Body of pancreas (tissue), 4 donors: ENCODE measurements around the gene GALNT15. TPM values are rescaled to one million over a fixed set of nuclear protein-coding genes. Genes with fewer than 3 reads are reported as not detected.
A peak's percentile ranks its signal among the peaks of the same experiment; 100 is the strongest.

Source experiments
- ATAC-seq: fragments of 150-250 bp; one replicate; pipeline ENCODE4 v1.9.1; 2016
- DNase-seq, 4 donors: peaks; one replicate each; pipeline ENCODE4 v3.0.0-alpha.2; 2019
- H3K27ac ChIP-seq, 4 donors: fragments of 200-600 bp; sonication (generic); 1 replicate in 3 of 4; 2 replicates in 1 of 4; pipeline versions ENCODE4 v1.5.1 to v1.6.1; 2016 to 2019; ENCODE audit warnings: mild to moderate bottlenecking in 1 of 4, mixed read lengths in 1 of 4, moderate library complexity in 1 of 4
- H3K27me3 ChIP-seq, 2 donors: fragments of 200-600 bp; sonication (generic); one replicate each; pipeline ENCODE4 v1.6.0; 2016; ENCODE audit warnings: mild to moderate bottlenecking in 1 of 2
- H3K36me3 ChIP-seq, 2 donors: fragments of 200-600 bp; sonication (generic); replicated peaks in 1 of 2; 2 replicates each; pipeline ENCODE4 v1.5.1; 2016; ENCODE audit warnings: low read depth in 2 of 2; ENCODE audit not compliant: insufficient read depth in 1 of 2
- H3K4me1 ChIP-seq: fragments of 200-600 bp; sonication (generic); one replicate; pipeline ENCODE4 v1.6.0; 2016
- H3K4me3 ChIP-seq, 2 donors: fragments of 200-600 bp; sonication (generic); 1 replicate in 1 of 2; 2 replicates in 1 of 2; pipeline ENCODE4 v1.5.1; 2016 to 2019
- H3K9me3 ChIP-seq, 3 donors: fragments of 200-600 bp; sonication (generic); 1 replicate in 2 of 3; 2 replicates in 1 of 3; pipeline ENCODE4 v1.5.1; 2016
- CTCF ChIP-seq, 7 experiments: fragments of 450-650 bp in 4 of 7; fragments of 200-600 bp in 3 of 7; sonication (generic) in 3 of 7; IDR thresholded peaks; one replicate each; pipeline ENCODE4 v1.5.1; 2016 to 2019; ENCODE audit warnings: antibody characterized with exemption in 7 of 7
- POLR2A ChIP-seq, 3 donors: fragments of 450-650 bp; IDR thresholded peaks; one replicate each; pipeline ENCODE4 v1.6.1; 2016; ENCODE audit warnings: antibody characterized with exemption in 3 of 3, mild to moderate bottlenecking in 2 of 3
- WGBS, 2 donors: methylation state at CpG; one replicate each; pipeline ENCODE4 v1.1.5; 2017; 5-methylcytosine and 5-hydroxymethylcytosine counted together
- intact Hi-C: fragments of 100-400 bp; cut with DNase I; formaldehyde crosslinking; loops from one replicate; pipeline ENCODE4 v1.15.1; 2023
- total RNA-seq, 2 donors: library from RNA; depleted of rRNA; stranded (reverse); fragments of >200 nt; gene quantifications; one replicate each; pipeline ENCODE4 v1.1.0, GENCODE V29; 2016

Gene GALNT15
- total RNA-seq = 10 to 100 TPM; 21.8 to 26.0 TPM

GRCh38 chr3:16174389-16174788 lies at the start of gene GALNT15:
GALNT15 (plus strand) TSS chr3:16174680; CDS start chr3:16175152, 472 bp downstream.
- Histone ChIP-seq H3K36me3 (no peaks in the 10 kb centered on the region), H3K27ac (peak within 1 kb of the TSS in 2 of 4 donors; percentile 13 to 18), H3K9me3 (no peaks in the 10 kb centered on the region), H3K27me3 (no peaks in the 10 kb centered on the region), H3K4me1 (peaks cover 14% of the 10 kb centered on the region), H3K4me3 (no peak within 1 kb of the TSS)
- DNase-seq (peak; percentile 53 to 72 (median 69)), ATAC-seq (peak; percentile 80)
- TF ChIP-seq POLR2A (IDR thresholded peaks at IDR 0.05) (peak in 1 of 3 donors; percentile 8), CTCF (IDR thresholded peaks at IDR 0.05) (no peak)
- intact Hi-C loops = loop anchor here (10.0 kb wide), 1 partner anchor 360 kb away; no protein-coding TSS in a partner anchor
- 0 to 13% methylated on average over 8 of the region's 8 CpGs for WGBS, 2 donors

- TF ChIP-seq CTCF (IDR thresholded peaks at IDR 0.05) (no peak), POLR2A (IDR thresholded peaks at IDR 0.05) (no peak)
- Histone ChIP-seq H3K27me3 (no peaks in the 10 kb centered on the region), H3K4me3 (no peak overlapping the region), H3K36me3 (no peaks in the 10 kb centered on the region), H3K4me1 (no peaks in the 10 kb centered on the region), H3K27ac (no peak overlapping the region), H3K9me3 (no peaks in the 10 kb centered on the region)
- 85 to 91% methylated on average over 6 to 8 of the region's 8 CpGs for WGBS, 2 donors
- DNase-seq (no peak), ATAC-seq (no peak)
- intact Hi-C loops = no loop called here
Measured at GRCh38 chr3:16126634-16127033, 47.8 kb upstream of the GALNT15 start.

- intact Hi-C loops = no loop called here
- Histone ChIP-seq H3K27ac (no peak overlapping the region), H3K9me3 (no peaks in the 10 kb centered on the region), H3K4me1 (no peaks in the 10 kb centered on the region), H3K4me3 (no peak overlapping the region), H3K27me3 (no peaks in the 10 kb centered on the region), H3K36me3 (no peaks in the 10 kb centered on the region)
- ATAC-seq (no peak), DNase-seq (no peak)
- WGBS, 2 donors = 81 to 92% methylated on average over 8 of the region's 8 CpGs
- TF ChIP-seq POLR2A (IDR thresholded peaks at IDR 0.05) = no peak
- TF ChIP-seq CTCF (IDR thresholded peaks at IDR 0.05) = no peak
Measured at GRCh38 chr3:16127249-16127648, 47.2 kb upstream of the GALNT15 start.

GRCh38 chr3:16130066-16130465 lies 44.4 kb upstream of the GALNT15 start:
- no peaks in the 10 kb centered on the region for H3K27me3 ChIP-seq
- H3K9me3 ChIP-seq = no peaks in the 10 kb centered on the region
- DNase-seq = peak in 1 of 4 donors; percentile 16
- peak; percentile 24 for ATAC-seq
- no peaks in the 10 kb centered on the region for H3K4me1 ChIP-seq
- WGBS, 2 donors = 57 to 59% methylated on average over 3 to 4 of the region's 4 CpGs
- intact Hi-C loops = no loop called here
- H3K27ac ChIP-seq = no peak overlapping the region
- TF ChIP-seq POLR2A (IDR thresholded peaks at IDR 0.05) = no peak
- TF ChIP-seq CTCF (IDR thresholded peaks at IDR 0.05) = no peak
- no peak overlapping the region for H3K4me3 ChIP-seq
- no peaks in the 10 kb centered on the region for H3K36me3 ChIP-seq

- TF ChIP-seq CTCF (IDR thresholded peaks at IDR 0.05) (no peak), POLR2A (IDR thresholded peaks at IDR 0.05) (no peak)
- intact Hi-C loops = no loop called here
- Histone ChIP-seq H3K4me1 (no peaks in the 10 kb centered on the region), H3K36me3 (no peaks in the 10 kb centered on the region), H3K9me3 (no peaks in the 10 kb centered on the region), H3K27me3 (no peaks in the 10 kb centered on the region), H3K4me3 (no peak overlapping the region), H3K27ac (no peak overlapping the region)
- ATAC-seq (no peak), DNase-seq (no peak)
- WGBS, 2 donors = 77 to 82% methylated on average over 7 of the region's 7 CpGs
Measured at GRCh38 chr3:16132190-16132589, 42.3 kb upstream of the GALNT15 start.
